GM12872 (cell line): ENCODE data around the gene KPNA1.

ENCODE experiments used
- TF ChIP-seq, protein P1 (sequence below): IDR thresholded peaks from 3 replicates; pipeline ENCODE4 v1.5.1; 2011; ENCODE audit warnings: low read depth, mild to moderate bottlenecking, low read length, moderate library complexity; ENCODE audit not compliant: insufficient read depth

Gene KPNA1

DNA sequence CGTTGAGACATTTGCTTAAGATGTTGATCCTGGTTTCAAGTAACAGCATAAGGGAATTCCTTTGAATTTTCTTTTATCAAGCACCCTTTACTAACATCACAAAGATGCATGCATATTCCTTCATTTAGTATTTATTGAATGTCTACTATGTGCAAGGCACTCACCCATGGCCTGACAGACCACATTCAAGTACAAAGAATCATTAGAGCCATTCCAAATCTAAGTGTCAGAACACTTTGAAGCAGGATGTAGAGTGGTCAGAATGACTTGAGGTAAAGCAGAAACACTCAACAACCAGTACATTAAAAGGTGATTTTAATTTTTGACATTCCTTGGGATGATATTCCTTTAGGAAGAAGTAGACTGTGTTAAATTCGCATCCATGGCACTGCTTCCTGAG is 92.9 kb downstream of the KPNA1 start:
- TF ChIP-seq, protein P1, sequence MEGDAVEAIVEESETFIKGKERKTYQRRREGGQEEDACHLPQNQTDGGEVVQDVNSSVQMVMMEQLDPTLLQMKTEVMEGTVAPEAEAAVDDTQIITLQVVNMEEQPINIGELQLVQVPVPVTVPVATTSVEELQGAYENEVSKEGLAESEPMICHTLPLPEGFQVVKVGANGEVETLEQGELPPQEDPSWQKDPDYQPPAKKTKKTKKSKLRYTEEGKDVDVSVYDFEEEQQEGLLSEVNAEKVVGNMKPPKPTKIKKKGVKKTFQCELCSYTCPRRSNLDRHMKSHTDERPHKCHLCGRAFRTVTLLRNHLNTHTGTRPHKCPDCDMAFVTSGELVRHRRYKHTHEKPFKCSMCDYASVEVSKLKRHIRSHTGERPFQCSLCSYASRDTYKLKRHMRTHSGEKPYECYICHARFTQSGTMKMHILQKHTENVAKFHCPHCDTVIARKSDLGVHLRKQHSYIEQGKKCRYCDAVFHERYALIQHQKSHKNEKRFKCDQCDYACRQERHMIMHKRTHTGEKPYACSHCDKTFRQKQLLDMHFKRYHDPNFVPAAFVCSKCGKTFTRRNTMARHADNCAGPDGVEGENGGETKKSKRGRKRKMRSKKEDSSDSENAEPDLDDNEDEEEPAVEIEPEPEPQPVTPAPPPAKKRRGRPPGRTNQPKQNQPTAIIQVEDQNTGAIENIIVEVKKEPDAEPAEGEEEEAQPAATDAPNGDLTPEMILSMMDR: no peak

DNA sequence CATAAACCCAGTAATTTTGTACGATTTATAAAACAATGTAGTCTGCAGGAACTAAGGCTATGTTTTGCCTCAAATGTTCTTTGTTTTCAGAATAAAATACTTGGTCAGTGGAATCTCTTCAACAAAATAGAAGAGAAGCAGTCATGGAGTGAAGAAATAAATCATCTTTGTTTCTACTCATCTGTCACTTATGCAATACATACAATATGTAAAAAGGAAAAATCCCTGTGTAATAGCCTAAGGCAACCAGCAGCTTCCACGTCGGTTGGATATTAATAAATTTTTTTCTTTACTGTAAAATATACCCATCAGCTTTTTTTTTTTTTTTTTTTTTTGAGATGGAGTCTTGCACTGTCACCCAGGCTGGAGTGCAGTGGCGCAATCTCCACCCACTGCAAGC is 93.6 kb downstream of the KPNA1 start:
- TF ChIP-seq, protein P1: no peak

DNA sequence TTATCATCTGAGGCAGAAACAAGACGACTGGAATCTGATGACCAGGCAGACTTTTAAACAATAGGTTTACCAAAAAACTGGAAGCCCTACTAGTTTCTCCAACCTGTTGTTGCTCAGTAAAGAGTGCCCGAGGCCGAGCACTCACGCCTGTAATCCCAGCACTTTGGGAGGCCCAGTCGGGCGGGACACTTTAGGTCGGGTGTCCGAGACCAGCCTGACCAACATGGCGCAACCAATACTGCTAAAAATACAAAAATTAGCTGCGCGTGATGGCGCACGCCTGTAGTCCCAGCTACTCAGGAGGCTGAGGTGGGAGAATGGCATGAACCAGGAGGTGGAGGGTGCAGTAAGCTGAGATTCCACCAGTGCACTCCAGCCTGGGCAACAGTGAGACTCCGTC is 97.8 kb downstream of the KPNA1 start:
- TF ChIP-seq, protein P1: no peak

DNA sequence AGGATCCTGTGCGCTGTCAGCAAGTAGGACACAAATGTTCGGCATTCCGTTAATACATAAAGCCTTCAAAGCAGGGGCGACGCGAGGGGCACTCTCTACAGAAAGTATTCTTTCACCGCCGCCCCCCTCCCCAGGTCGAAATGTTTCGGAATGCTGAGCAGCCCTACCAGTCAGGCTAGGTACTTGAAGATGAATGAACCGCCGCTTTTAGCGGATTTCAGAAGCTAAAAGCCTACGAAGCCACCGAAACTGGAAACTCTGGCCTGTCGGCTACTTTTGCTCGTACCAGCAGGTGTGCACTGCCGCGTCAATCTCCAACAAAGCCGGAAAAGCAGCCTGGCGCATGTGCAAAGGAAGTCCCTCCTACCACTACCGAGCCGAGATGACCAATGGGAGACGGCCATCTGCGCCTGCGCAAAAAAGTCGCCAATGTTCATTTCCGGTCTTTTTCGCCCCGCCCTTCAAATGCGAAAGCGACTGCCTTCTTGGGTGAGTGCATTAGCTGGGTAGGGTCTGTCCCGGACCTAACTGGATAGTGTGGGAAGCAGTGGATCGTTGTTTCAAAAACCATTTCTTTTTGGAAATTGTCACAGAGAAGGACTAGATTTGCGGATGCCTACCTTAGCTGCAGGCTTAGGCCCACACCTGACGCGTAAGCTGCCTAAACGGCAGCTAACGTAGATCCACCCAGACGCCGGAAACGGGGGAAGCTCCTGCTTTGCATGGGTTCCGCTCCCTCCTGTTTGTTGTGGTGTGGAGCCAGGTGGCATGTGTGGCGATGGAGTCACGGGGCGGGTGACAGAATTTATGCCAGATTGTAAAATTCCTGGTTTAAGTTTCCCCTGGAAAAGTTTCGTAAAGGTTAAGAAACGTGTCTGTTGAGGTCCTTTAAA is 98.7 kb downstream of the KPNA1 start, which contains the start of gene WDR5B:
TSS of gene WDR5B (minus strand) at position 301 of the 893 bp plus-strand sequence. CDS start 534 bp downstream, outside the sequence.
- TF ChIP-seq, protein P1: peak; percentile 21; the same call in 1 of the 3 replicates

DNA sequence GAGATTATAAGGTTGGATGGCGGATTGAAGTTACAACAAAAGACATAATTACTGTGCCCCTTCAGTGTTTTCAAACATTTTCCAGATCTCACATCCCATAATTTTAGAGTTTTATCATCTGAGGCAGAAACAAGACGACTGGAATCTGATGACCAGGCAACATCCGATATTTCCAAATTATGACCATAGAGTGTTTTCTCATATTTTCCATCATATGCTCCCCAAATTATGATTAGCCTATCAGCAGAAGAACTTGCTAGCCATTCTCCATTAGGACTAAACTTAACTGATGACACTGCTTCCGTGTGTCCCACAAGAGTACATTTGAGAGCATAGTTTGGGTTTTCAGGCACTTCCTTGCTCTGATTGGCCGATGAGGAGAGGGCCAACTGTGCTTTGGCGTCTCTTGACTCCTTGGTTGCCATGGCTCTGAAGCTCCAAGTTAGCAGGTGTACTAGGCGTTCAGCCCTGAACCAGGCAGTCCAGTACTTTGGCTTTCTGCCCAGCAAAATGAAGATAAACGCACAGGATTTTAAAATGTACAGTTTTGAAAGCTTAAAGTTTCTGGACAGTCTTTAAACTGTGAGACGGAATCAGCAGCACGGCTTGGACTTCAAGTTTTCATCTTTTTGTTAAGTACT is 99.5 kb downstream of the KPNA1 start:
- TF ChIP-seq, protein P1: no peak

DNA sequence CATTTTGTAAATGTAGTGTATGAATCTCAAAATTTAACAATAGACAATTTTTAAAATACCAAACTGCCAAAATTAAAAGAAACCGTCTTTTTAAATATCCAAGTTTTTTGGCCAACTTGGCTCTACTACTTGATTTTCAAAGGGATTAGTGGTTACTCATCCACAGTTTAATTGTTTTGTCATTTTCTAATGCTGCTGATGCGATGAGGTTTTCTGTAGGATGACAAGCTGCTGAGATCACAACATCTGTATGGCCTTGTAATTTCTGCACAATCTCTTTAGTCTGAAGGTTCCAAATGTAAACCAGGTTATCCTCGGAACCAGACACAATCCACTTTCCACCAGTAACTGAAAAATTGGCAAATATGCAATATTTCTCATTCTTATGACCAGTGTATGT is 100.3 kb downstream of the KPNA1 start:
- TF ChIP-seq, protein P1: no peak

DNA sequence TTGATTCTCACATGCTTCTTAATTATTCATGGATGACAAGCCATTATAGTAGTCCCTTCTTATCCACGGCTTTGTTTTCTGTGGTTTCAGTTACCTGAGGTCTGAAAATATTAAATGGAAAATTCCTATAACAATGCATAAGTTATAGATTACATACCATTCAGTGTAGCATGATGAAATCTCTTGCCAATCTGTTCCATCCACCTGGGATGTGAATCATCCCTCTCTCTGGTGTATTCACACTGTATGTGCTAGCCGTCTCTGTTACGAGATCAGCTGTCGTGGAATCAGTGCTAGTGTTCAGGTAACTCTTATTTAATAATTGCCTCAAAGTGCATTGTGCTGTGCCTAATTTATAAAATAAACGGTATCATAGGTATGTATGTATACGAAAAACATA is 104.1 kb downstream of the KPNA1 start:
- TF ChIP-seq, protein P1: no peak
